GM23338 (cell line): ENCODE results near the gene PTPN18. TPM values are rescaled to one million over a fixed set of nuclear protein-coding genes. Genes with fewer than 3 reads are reported as not detected.

Source experiments
- ATAC-seq: fragments of 200-7000 bp; cut with Tn5 transposase; 3 replicates; pipeline ENCODE4 v1.9.1; 2020
- DNase-seq: peaks from one replicate; pipeline ENCODE4 v3.0.0-alpha.2; 2015; ENCODE audit warnings: low spot score
- H2AFZ ChIP-seq: fragments of 200-600 bp; sonication (generic); 2 replicates; pipeline ENCODE4 v1.8.0; 2016; ENCODE audit warnings: antibody characterized with exemption, mild to moderate bottlenecking, moderate library complexity
- H3F3A ChIP-seq: fragments of 200-600 bp; sonication (generic); replicated peaks from 2 replicates; pipeline ENCODE4 v1.8.0; 2017; ENCODE audit warnings: antibody characterized with exemption, mixed run types, low read depth
- H3K27ac ChIP-seq: fragments of 200-600 bp; sonication (generic); 2 replicates; pipeline ENCODE4 v1.6.1; 2016; ENCODE audit warnings: low read depth
- H3K27me3 ChIP-seq: fragments of 200-600 bp; sonication (generic); 2 replicates; pipeline ENCODE4 v1.8.0; 2016; ENCODE audit warnings: mild to moderate bottlenecking, mixed run types, moderate library complexity; ENCODE audit not compliant: insufficient read depth
- H3K36me3 ChIP-seq: fragments of 200-600 bp; sonication (generic); 2 replicates; pipeline ENCODE4 v1.8.0; 2016; ENCODE audit warnings: mild to moderate bottlenecking; ENCODE audit not compliant: insufficient read depth
- H3K4me1 ChIP-seq: fragments of 200-600 bp; sonication (generic); 2 replicates; pipeline ENCODE4 v1.8.0; 2016; ENCODE audit warnings: mild to moderate bottlenecking, moderate library complexity; ENCODE audit not compliant: insufficient read depth
- H3K4me2 ChIP-seq: fragments of 200-600 bp; sonication (generic); 2 replicates; pipeline ENCODE4 v1.7.1; 2017; ENCODE audit warnings: mixed run types
- H3K4me3 ChIP-seq: fragments of 200-600 bp; sonication (generic); 2 replicates; pipeline ENCODE4 v1.6.1; 2016; ENCODE audit warnings: mixed run types
- H3K79me2 ChIP-seq: fragments of 200-600 bp; sonication (generic); replicated peaks from 2 replicates; pipeline ENCODE4 v1.8.0; 2017; ENCODE audit warnings: mild to moderate bottlenecking; ENCODE audit not compliant: insufficient read depth
- H3K9me2 ChIP-seq: fragments of 200-600 bp; sonication (generic); 2 replicates; pipeline ENCODE4 v1.8.0; 2017; ENCODE audit not compliant: insufficient read depth
- H4K20me1 ChIP-seq: fragments of 200-600 bp; sonication (generic); replicated peaks from 2 replicates; pipeline ENCODE4 v1.8.0; 2017; ENCODE audit warnings: mild to moderate bottlenecking; ENCODE audit not compliant: insufficient read depth
- H3K27ac Mint-ChIP-seq: 2 replicates; pipeline ENCODE4 v1.8.0; 2020; ENCODE audit warnings: inconsistent platforms, mild to moderate bottlenecking, moderate library complexity, mixed read lengths
- H3K27me3 Mint-ChIP-seq: 3 replicates; pipeline ENCODE4 v1.8.0; 2022; ENCODE audit warnings: low read depth, mild to moderate bottlenecking, moderate library complexity, mixed read lengths, inconsistent platforms; ENCODE audit not compliant: insufficient read depth, poor library complexity
- H3K36me3 Mint-ChIP-seq: 3 replicates; pipeline ENCODE4 v1.8.0; 2021; ENCODE audit warnings: low read depth, mild to moderate bottlenecking, inconsistent platforms, moderate library complexity, mixed read lengths
- H3K4me1 Mint-ChIP-seq: 3 replicates; pipeline ENCODE4 v1.8.0; 2020; ENCODE audit warnings: mild to moderate bottlenecking, inconsistent platforms, mixed read lengths
- H3K4me3 Mint-ChIP-seq: 3 replicates; pipeline ENCODE4 v1.8.0; 2021; ENCODE audit warnings: moderate library complexity, mild to moderate bottlenecking, inconsistent platforms, mixed read lengths
- H3K9me3 Mint-ChIP-seq: 3 replicates; pipeline ENCODE4 v1.8.0; 2020; ENCODE audit warnings: moderate library complexity, mild to moderate bottlenecking, inconsistent platforms, mixed read lengths
- EZH2 ChIP-seq: fragments of 200-600 bp; sonication (generic); IDR thresholded peaks from one replicate; pipeline ENCODE4 v1.8.0; 2017; ENCODE audit warnings: antibody characterized with exemption, mild to moderate bottlenecking, low read depth; ENCODE audit not compliant: unreplicated experiment
- JUNB ChIP-seq: IDR thresholded peaks from one replicate; pipeline ENCODE4 v1.6.1; 2016; ENCODE audit warnings: antibody characterized with exemption; ENCODE audit not compliant: unreplicated experiment
- POLR2AphosphoS5 ChIP-seq: IDR thresholded peaks from 2 replicates; pipeline ENCODE4 v1.6.1; 2016; ENCODE audit warnings: antibody characterized with exemption, low read depth
- STAT1 ChIP-seq: IDR thresholded peaks from one replicate; pipeline ENCODE4 v1.6.1; 2016; ENCODE audit warnings: antibody characterized with exemption; ENCODE audit not compliant: unreplicated experiment
- ZNF114 ChIP-seq: fragments of 250-450 bp; sonication (Bioruptor Pico); IDR thresholded peaks from 2 replicates; pipeline ENCODE4 v1.5.0; 2020; ENCODE audit warnings: mild to moderate bottlenecking, moderate library complexity
- ZNF331 ChIP-seq: fragments of 250-450 bp; sonication (Bioruptor Pico); IDR thresholded peaks from 2 replicates; pipeline ENCODE4 v1.5.0; 2020; ENCODE audit warnings: low read depth, mild to moderate bottlenecking, moderate library complexity
- polyA plus RNA-seq: library from polyadenylated mRNA; unstranded; fragments of >200 nt; fragmentation: Nextera tagmentation; extraction: Ambion mirVana; gene quantifications from 2 replicates; pipeline ENCODE4 v1.2.1, GENCODE V29; 2016
- total RNA-seq: library from RNA; depleted of rRNA; stranded (reverse); fragments of >200 nt; shearing (Covaris generic); gene quantifications from 2 replicates; pipeline ENCODE4 v1.2.3, GENCODE V29; 2014
- TF ChIP-seq, protein P1 (sequence below): fragments of 250-450 bp; sonication (Bioruptor Pico); IDR thresholded peaks from 2 replicates; pipeline ENCODE4 v1.5.0; 2020; ENCODE audit warnings: mild to moderate bottlenecking, moderate library complexity
- TF ChIP-seq, protein P2 (sequence below): IDR thresholded peaks from 2 replicates; pipeline ENCODE4 v1.6.1; 2016; ENCODE audit warnings: antibody characterized with exemption
- TF ChIP-seq, protein P3 (sequence below): IDR thresholded peaks from one replicate; pipeline ENCODE4 v1.6.1; 2018; ENCODE audit warnings: antibody characterized with exemption; ENCODE audit not compliant: unreplicated experiment

Gene PTPN18
- total and polyA plus RNA-seq, 2 experiments from 2014 or later: 10.1 to 10.9 TPM

DNA sequence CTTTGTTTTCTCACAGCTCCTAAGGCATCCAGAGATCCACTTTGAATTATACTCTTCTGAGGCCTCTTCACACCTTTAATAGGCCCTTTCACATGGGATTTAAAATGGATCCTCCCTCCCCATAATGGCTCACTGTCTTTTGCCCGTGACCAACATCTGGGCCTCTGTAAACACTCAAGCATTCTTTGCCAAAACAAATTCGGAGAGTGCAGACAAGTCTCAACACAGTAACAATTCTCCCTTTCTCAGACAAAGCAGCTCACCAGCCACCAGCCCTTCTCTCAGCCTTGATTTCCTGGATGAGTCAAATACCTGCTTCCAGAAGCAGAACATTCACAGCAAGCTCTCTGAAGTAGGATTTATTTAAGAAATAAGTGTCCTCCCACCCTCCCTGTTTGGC lies 27.1 kb upstream of the PTPN18 start:
- Histone ChIP-seq H3K36me3 (no peaks in the 10 kb centered on the region), H2AFZ (peak overlapping the region; percentile 99), H3K27ac (no peak overlapping the region), H3F3A (no peaks in the 10 kb centered on the region), H3K79me2 (no peaks in the 10 kb centered on the region), H3K4me3 (peak overlapping the region; percentile 45; the same call in 1 of the 2 replicates), H3K27me3 (peaks cover 14% of the 10 kb centered on the region), H4K20me1 (no peaks in the 10 kb centered on the region), H3K4me2 (peak overlapping the region; percentile 72), H3K4me1 (no peaks in the 10 kb centered on the region; the same call in 1 of the 2 replicates), H3K9me2 (no peaks in the 10 kb centered on the region)
- Mint-ChIP-seq H3K27ac (no peak overlapping the region), H3K9me3 (peaks cover 5% of the 10 kb centered on the region; the same call in 1 of the 3 replicates), H3K4me1 (no peaks in the 10 kb centered on the region; the same call in 2 of the 3 replicates), H3K4me3 (no peak overlapping the region), H3K36me3 (no peaks in the 10 kb centered on the region), H3K27me3 (peaks cover 2% of the 10 kb centered on the region)
- no peak for DNase-seq
- ATAC-seq: no peak
- TF ChIP-seq JUNB (no peak), ZNF114 (CRISPR knock-in tag) (no peak), STAT1 (no peak), ZNF331 (CRISPR knock-in tag) (no peak), EZH2 (no peak), POLR2AphosphoS5 (no peak)
- TF ChIP-seq, protein P1, sequence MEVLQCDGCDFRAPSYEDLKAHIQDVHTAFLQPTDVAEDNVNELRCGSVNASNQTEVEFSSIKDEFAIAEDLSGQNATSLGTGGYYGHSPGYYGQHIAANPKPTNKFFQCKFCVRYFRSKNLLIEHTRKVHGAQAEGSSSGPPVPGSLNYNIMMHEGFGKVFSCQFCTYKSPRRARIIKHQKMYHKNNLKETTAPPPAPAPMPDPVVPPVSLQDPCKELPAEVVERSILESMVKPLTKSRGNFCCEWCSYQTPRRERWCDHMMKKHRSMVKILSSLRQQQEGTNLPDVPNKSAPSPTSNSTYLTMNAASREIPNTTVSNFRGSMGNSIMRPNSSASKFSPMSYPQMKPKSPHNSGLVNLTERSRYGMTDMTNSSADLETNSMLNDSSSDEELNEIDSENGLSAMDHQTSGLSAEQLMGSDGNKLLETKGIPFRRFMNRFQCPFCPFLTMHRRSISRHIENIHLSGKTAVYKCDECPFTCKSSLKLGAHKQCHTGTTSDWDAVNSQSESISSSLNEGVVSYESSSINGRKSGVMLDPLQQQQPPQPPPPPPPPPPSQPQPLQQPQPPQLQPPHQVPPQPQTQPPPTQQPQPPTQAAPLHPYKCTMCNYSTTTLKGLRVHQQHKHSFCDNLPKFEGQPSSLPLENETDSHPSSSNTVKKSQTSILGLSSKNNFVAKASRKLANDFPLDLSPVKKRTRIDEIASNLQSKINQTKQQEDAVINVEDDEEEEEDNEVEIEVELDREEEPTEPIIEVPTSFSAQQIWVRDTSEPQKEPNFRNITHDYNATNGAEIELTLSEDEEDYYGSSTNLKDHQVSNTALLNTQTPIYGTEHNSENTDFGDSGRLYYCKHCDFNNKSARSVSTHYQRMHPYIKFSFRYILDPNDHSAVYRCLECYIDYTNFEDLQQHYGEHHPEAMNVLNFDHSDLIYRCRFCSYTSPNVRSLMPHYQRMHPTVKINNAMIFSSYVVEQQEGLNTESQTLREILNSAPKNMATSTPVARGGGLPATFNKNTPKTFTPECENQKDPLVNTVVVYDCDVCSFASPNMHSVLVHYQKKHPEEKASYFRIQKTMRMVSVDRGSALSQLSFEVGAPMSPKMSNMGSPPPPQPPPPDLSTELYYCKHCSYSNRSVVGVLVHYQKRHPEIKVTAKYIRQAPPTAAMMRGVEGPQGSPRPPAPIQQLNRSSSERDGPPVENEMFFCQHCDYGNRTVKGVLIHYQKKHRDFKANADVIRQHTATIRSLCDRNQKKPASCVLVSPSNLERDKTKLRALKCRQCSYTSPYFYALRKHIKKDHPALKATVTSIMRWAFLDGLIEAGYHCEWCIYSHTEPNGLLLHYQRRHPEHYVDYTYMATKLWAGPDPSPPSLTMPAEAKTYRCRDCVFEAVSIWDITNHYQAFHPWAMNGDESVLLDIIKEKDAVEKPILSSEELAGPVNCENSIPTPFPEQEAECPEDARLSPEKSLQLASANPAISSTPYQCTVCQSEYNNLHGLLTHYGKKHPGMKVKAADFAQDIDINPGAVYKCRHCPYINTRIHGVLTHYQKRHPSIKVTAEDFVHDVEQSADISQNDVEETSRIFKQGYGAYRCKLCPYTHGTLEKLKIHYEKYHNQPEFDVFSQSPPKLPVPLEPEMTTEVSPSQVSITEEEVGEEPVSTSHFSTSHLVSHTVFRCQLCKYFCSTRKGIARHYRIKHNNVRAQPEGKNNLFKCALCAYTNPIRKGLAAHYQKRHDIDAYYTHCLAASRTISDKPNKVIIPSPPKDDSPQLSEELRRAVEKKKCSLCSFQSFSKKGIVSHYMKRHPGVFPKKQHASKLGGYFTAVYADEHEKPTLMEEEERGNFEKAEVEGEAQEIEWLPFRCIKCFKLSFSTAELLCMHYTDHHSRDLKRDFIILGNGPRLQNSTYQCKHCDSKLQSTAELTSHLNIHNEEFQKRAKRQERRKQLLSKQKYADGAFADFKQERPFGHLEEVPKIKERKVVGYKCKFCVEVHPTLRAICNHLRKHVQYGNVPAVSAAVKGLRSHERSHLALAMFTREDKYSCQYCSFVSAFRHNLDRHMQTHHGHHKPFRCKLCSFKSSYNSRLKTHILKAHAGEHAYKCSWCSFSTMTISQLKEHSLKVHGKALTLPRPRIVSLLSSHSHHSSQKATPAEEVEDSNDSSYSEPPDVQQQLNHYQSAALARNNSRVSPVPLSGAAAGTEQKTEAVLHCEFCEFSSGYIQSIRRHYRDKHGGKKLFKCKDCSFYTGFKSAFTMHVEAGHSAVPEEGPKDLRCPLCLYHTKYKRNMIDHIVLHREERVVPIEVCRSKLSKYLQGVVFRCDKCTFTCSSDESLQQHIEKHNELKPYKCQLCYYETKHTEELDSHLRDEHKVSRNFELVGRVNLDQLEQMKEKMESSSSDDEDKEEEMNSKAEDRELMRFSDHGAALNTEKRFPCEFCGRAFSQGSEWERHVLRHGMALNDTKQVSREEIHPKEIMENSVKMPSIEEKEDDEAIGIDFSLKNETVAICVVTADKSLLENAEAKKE: no peak
- TF ChIP-seq, protein P2, sequence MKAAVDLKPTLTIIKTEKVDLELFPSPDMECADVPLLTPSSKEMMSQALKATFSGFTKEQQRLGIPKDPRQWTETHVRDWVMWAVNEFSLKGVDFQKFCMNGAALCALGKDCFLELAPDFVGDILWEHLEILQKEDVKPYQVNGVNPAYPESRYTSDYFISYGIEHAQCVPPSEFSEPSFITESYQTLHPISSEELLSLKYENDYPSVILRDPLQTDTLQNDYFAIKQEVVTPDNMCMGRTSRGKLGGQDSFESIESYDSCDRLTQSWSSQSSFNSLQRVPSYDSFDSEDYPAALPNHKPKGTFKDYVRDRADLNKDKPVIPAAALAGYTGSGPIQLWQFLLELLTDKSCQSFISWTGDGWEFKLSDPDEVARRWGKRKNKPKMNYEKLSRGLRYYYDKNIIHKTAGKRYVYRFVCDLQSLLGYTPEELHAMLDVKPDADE: no peak
- TF ChIP-seq, protein P3, sequence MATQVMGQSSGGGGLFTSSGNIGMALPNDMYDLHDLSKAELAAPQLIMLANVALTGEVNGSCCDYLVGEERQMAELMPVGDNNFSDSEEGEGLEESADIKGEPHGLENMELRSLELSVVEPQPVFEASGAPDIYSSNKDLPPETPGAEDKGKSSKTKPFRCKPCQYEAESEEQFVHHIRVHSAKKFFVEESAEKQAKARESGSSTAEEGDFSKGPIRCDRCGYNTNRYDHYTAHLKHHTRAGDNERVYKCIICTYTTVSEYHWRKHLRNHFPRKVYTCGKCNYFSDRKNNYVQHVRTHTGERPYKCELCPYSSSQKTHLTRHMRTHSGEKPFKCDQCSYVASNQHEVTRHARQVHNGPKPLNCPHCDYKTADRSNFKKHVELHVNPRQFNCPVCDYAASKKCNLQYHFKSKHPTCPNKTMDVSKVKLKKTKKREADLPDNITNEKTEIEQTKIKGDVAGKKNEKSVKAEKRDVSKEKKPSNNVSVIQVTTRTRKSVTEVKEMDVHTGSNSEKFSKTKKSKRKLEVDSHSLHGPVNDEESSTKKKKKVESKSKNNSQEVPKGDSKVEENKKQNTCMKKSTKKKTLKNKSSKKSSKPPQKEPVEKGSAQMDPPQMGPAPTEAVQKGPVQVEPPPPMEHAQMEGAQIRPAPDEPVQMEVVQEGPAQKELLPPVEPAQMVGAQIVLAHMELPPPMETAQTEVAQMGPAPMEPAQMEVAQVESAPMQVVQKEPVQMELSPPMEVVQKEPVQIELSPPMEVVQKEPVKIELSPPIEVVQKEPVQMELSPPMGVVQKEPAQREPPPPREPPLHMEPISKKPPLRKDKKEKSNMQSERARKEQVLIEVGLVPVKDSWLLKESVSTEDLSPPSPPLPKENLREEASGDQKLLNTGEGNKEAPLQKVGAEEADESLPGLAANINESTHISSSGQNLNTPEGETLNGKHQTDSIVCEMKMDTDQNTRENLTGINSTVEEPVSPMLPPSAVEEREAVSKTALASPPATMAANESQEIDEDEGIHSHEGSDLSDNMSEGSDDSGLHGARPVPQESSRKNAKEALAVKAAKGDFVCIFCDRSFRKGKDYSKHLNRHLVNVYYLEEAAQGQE: no peak
